Muscle of back (tissue), 11 donors: ENCODE measurements around the gene KDM2B. TPM values are rescaled to one million over a fixed set of nuclear protein-coding genes. Genes with fewer than 3 reads are reported as not detected.
"Not testable (repeated sequence)": the region's sequence is repeated elsewhere in the genome, so short reads cannot be mapped to it uniquely, and the experiment has no call there.

Experiments used
- DNase-seq, 3 donors: peaks; one replicate each; pipeline versions ENCODE4 v3.0.0 to v3.0.0-alpha.2; 2013
- polyA plus RNA-seq, 10 donors: library from polyadenylated mRNA; unstranded; fragments of 120-200 nt; gene quantifications; one replicate each; pipeline ENCODE4 v1.2.1, GENCODE V29; 2013; ENCODE audit not compliant: insufficient read length in 10 of 10

KDM2B gene
- polyA plus RNA-seq, 10 donors = 18.1 to 28.4 (median 24.4) TPM

DNA sequence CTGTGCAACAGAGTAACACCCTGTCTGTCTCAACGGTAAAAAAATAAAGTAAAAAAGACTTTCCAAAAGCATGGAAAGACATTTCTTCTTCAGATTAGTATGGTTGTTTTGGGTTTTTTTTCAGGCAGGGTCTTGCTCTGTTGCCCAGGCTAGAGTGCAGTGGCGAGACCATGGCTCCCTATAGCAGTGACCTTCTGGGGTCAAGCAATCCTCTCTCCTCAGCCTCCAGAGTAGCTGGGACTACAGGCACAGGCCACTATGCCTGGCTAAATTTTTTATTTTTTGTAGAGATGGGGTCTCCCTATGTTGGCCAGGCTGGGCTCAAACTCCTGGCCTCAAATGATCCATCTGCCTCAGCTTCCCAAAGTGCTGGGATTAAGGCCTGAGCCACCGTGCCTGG, 72.8 kb downstream of the KDM2B start:
- no peak for DNase-seq

DNA sequence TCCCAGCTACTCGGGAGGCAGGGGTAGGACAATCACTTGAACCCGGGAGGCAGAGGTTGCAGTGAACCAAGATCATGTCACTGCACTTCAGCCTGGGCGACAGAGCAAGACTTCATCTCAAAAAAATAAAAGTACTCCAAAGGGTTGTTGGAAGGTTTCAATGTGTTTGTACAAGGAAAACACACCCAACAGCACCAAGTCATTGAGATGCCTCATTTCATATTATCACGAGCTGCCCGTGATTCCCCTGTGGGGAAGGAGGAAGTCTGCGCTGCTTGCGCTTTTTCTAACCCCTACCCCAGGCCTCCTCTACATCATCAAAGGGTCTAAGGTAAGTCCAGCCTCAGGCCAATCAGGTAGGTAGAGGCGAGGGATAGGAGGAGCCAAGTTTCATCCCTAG, 73.6 kb downstream of the KDM2B start:
- no peak for DNase-seq

DNA sequence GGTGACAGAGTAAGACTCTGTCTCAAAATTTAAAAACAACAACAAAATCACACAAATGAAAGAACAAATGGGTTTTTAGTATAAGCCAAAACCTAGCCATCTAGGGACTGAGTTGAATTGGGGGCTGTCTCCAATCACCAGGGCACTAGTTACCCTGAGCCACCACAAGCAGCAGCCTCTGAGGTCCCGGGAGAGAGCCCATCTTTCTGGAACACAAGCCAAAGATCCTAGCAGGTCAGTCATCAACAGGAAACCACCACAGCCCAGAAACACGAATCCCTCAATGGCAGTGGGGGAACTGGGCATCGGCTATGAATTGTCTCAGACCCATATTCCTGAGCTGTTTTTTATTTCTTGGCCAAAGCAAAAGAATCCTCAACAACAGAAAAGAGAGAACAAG, 75.3 kb downstream of the KDM2B start:
- DNase-seq = no peak

GRCh38 chr12:121504505-121504904, 76.3 kb downstream of the KDM2B start:
- no peak for DNase-seq

DNA sequence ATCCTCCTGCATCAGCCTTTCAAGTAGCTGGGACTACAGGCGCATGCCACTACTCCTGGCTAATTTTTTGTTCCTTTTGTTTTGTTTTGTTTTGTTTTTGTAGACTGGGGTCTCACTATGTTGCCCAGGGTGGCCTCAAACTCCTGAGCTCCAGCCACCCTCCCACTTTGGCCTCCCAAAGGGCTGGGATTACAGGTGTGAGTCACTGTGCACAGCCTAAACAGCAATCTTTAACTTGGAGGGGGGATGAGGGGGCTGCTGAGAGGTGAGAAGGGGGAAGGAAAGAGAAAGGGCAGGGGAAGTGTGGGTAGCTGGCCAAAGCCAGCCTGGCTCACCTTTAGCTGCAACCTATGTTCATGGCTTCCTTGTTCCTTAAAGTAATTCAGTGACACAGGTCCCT, 77.4 kb downstream of the KDM2B start:
- no peak for DNase-seq

DNA sequence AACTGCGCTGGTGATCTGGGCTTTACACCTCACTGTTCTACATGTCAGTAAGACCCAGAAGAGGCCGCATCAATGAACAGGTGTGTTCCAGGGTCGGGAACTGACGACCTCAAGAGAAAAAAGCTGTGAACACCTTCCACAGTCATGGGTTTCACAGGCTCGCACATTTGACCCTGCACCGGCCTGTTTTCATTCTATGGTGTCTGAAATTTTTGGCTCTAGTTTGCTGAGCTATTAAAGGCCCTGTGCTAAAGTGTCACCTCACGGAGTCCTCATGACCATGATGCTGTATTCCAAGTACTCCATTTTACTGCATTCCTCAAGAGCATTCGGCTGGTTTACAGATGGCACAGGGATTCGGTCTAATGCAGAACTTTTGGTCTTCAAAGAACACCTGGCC, 78.9 kb downstream of the KDM2B start:
- no peak for DNase-seq

DNA sequence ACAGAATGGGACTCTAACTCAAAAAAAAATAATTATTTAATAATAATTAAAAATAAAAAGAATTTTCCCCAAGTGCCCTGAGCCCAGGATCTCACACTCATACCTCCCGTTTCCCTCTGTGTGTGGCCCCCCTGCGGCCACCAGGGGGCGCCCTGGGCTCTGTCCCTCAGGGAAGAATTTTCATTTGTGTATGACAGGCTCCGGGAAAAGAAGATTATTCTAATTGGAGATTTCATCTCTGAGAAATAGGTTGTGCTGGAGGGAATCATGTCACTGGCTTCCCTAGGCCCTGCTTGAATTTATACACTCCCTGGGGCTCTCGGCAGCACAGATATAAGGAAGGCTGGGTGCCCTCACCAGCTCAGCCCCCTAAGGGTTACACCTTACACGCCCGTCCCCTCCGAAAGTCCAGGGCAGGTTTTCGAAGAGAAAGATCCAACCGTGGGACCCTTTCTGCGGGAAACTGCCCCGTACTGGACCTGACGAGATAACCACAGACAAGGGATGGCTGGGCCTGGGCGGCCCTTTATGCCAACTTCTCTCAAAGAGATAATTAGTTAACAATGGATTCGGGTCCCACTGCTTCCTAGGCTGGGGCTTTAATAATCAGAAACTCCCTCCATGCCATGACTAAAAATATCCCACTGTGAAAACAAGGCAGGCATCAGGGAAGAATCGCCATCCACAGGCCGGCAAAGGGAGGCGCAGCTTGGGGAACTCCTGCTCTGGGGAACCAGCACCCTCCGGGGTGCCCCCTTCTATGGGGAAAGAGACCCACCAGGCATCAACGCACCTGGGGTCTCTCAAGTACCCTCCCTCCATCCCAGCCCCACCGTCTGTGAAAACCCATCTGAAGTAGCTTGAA, 80.7 kb downstream of the KDM2B start:
- peak; percentile 60 to 87 (median 82) for DNase-seq

GRCh38 chr12:121495746-121496145, 85.1 kb downstream of the KDM2B start:
- DNase-seq = no peak

DNA sequence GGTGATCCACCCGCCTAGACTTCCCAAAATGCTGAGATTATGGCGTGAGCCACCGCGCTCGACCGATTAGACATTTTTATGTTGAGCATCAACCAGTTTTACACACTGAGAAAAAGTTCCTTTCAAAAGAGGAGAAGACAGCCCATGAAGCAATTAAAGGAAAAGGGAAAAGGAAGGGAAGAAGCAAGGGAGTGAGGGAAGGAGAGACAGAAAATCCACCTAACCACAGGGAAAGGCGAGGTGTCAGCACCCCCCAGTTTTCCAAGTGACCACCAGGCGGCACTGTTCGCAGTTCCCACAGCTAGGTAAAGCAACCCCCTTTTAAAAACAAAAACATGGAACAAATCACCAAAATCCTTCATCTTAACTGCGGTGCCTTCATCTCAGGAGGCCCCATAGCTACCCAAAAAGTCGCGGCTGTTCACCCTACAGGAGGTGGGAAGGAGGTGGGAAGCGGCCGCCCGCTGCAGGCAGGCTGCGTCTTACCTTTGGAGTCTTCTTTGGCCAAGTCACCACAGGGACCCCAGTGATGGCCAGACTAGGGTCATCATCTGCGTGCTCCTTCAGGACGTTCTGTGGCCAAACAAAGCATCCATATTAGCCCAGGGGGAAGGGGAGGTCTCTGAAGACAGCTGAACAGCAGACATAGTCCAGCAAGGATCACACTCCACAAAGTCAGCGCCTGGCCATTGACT, 86.6 kb downstream of the KDM2B start:
- peak in 2 of 3 donors; percentile 25 to 42 for DNase-seq

DNA sequence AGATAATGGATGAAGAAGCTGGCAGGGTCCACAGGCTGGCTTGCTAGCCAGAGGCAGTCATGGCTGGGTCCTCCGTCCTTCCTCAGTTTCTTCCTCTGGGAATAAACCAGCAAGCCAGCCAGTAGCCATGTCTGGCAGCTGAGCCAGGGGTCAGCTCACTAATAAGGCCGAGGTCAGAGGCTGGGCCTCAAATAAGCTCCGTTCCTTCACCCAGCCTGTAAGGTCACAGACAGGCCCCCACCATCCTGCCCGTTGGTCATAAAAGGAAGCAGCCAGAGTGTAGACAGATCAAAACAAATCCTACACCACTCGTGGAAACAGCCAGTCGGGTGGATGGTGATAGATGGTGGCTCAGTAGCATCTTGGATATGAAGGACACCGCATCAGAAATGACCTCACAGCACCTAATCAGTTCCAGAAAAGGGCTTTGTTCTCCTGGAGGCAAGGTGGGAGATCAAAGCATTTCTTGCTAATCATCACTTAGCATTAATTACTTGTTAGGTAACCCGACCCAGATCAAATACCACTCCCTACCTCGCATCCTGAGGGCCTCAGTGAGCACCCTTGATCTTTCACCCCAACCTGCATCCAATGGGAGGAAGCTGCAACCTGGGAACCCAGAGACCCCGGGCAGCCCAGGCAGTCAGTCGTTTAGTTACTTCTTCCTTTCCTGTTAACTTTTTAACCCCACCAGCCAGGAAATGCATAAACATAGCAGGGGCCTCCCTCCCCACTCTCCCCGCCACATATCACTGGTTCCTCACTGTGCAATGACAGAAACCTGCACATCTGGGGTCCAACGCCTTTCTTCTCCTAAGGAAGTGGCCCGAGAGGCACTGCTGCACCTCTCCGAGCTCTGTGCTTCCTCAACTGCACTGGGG, 90.2 kb downstream of the KDM2B start:
- DNase-seq = no peak

DNA sequence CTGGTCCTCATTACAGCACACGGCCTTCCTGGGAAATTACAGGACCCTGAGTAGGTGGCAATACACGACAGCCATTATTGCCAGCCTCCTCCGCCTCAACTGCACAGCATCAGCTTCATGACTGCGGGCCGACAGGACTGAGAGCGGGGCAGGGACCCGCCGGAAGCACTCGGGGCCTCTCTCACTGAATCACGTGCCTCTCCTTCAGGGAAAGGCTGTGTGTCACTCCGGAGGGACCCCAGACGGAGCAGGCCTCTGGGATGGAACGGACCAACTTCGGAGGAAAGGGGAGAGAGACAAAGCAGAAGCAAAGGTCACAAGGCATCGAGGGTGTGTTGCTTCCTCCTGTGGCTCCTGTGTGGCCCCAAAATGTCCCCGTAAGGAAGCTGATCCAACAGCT, 90.9 kb downstream of the KDM2B start:
- DNase-seq = no peak

GRCh38 chr12:121484967-121485366, 95.9 kb downstream of the KDM2B start:
- no peak for DNase-seq

- DNase-seq = not testable (repeated sequence)
Observed at GRCh38 chr12:121484564-121484963, 96.3 kb downstream of the KDM2B start.

DNA sequence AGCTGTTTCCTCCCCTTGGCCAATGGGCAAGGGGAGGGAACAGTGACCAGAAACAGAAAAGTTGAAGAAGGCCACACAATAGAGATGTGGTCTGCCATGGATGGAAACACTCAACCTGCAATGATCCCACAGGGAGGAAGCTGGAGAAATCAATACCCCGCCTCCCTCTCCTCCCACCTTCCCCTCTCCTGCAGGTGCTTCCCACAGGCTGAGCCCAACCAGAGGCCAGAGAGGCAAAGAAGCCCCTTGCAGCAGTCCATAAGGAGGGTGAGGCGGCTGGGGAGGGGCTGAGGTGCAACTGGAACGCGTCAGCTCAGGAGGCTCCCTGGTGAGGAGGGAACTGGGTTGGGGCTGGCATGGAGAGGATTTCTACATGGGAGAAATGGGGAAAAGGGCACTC, 96.9 kb downstream of the KDM2B start:
- no peak for DNase-seq

- DNase-seq = no peak
Observed at GRCh38 chr12:121476477-121476876, 104.3 kb downstream of the KDM2B start.

DNA sequence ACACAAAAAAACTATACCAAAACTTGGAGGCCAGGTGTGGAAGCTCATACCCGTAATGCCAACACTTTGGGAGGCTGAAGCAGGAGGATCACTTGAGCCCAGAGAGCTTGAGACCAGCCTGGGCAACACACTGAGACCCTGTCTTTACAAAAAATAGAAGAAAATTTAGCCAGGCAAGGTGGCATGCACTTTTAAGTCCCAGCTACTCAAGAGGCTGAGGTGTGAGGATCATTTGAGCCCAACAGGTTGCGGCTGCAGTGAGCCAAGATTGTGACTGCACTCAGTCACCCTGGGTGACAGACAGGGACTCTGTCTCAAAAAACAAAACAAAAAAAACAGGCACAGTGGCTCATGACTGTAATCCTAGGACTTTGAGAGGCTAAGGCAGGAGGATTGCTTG, 105.5 kb downstream of the KDM2B start:
- no peak for DNase-seq

DNA sequence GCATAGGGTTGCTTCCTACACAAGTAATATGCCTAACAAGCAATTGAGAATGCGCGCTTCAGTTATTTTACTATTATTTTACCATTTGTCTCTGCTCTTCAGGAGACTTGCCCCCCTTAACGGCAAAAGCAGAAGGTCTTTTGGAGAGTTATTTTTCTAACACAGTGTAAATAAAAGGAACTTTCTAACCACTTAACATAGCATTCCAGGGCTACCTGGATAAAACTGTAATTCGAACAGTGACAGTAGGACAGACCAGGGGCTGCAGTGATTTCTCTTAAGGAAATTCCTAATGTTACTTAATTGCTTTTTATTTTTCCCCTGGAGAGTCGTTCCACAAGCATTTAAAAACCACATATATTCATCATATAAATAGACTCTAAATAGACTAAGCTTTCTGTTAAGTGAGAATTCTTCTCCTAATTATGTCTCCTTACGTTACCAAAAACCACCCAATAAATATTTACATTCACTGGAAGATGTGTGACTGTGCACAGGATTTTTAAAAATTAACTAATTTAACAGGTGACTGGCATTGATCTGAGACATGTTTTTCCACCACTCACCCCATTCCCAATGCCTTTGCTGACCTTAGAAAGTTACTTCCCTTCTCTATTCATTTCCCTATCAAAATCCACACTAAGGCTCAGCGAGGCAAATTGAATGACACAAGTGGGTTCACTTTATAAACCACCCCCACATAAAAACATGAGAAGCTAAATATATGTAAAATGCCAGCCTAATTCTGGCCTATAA, 108.5 kb downstream of the KDM2B start:
- DNase-seq = no peak

GRCh38 chr12:121470751-121471150, 110.1 kb downstream of the KDM2B start:
- no peak for DNase-seq

- DNase-seq = no peak
Observed at GRCh38 chr12:121468499-121468801, 112.4 kb downstream of the KDM2B start.

DNA sequence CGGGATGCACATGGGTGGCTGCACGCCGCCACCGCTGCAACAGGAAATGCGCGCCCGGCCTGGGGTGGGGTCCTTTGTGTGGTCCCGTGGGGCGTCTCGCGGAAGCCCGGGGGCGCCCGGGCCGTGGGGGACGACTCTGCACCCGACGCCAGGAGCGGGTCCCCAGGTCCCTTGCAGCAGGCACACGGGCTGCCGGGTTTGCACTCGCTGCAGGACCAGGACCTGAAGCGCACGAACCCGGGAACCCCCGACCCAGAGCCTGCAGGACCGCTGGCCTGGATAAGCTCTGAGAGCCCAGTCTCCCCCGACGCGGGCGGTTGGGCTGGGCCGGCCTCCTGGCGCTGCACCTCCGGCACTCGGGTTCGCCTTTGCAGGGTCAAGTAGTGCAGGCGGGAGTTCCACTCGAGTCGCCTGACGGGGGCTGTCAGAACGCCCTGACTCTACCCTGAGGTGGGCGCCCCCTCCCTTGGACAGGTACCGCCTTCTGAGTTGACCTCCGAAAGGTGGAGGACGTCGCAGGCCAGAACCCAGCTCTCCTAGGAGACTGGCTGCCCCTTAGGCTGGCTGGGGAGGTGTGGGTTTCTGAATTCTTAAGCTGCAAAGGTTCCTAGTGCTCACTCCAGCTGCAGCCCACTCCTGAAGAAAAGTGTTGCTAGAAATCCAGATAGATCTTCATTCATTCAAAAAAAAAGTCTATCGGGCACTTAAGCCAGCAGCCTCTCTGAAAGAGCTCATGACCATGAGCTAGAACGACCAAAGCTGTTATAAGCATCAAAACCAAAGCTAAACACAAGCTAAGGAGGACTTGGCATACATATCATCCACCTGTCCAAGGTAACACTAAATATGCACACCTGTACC, 113.0 kb downstream of the KDM2B start:
- no peak for DNase-seq
